GM19468 (cell line): ENCODE results near the gene PXDC1.
"Not testable (repeated sequence)": the region's sequence is repeated elsewhere in the genome, so short reads cannot be mapped to it uniquely, and the experiment has no call there.

Experiments
- ATAC-seq: cut with Tn5 transposase; IDR thresholded peaks from one replicate; pipeline ENCODE4 v1.9.1; 2021; ENCODE audit warnings: mild to moderate bottlenecking, moderate library complexity, moderate number of reproducible peaks; ENCODE audit not compliant: unreplicated experiment; ENCODE audit errors: extremely low read depth

PXDC1 gene

DNA sequence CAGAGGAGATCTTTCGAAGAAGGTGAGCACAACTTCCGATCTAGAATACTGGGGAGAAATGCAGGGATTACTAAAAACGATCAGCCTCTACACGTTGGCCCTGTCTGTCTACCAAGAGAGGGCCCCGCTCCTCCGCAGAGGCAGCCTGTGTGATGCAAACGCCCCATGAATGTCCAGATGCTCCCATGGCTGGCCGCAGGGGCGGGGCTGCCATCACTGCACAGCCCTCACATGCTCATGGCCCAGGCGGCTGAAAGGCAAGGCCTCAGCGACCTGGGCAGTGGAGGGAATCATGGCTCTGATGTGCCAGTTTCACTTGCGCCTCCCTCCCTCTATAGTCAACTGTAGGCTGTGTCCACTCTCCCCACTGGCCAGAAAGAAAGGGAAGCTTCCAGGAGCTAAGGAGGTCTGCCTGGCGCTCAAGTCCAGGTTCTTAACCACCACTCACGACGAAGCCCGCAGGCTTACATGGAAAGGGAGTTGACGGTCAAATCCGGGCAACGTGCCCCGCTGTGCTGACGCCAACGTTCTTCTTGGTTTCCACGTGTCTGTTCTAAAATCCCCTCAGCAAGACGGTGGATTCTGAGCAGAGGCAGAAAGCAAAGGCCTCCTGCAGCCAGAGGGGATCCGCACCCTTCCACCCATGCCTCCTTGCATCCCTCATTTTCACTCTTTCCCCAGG is 14.2 kb downstream of the PXDC1 start:
- no peak for ATAC-seq

DNA sequence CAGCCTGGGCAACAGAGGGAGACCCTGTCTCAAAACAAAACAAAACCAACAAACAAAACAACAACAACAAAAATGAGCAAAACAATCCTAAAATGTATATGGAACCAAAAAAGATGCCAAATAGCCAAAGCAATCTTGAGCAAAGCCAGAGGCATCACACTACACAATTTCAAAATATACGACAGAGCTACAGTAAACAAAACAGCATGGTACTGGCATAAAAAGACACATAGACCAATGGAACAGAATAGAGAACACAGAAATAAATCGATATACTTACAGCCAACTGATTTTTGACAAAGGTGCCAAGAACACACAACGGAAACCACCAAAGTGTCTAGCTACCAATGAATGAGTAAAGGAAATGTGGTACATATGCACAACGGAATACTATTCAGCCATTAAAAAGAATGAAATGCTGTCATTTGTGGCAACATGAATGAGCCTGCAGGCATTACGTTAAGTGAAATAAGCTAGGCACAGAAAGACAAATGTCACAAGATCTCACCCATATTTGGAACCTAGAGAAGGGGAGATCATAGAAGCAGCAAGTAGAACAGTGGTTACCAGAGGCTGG is 16.4 kb downstream of the PXDC1 start:
- ATAC-seq, result no peak

DNA sequence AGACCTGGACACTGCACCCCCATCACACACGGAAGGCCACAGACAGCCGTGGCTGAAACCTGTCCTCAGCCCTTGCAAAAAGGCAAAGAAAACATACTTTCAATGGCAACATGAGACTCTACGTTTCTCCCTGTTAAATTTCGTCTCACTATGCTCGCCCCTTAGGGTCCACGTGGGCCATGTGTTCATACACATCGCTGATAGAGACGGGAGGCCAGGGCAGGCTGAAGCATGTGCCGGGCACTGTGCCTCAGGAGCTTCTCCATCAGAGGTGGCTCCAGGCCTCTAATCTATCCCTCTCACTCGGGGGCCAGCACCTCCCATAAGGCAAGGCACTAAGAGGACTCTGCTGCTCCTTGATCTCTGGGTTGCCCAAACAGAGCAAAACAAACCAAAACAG is 17.5 kb downstream of the PXDC1 start:
- ATAC-seq, result no peak

DNA sequence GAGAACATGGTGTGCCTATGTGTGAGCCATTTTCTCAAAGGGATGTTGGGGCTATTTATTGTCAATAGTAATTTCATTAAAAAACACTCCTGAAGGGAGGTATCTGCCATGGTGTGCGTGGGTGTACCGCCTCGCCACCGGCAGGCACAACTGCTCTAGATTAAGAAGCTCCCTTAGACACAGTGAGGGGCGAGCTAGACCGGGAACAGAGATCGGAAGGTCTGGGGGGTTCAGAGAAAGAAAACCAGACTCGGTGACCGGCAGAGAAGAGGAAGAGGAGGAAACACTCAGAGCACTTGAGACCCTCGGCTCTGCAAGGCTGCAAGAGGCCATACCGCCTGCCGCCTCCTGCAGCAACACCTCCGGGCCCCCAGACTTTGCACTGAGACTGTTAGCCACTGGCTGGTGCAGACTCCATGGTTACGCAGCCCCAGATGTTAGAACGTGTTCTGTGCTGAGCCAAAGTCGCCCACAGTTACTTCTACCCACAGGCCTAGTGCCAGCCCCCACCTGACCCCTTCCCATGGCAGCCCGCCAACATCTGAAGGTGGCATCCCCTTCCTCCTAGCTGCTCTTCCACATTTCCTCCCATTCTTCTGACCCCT is 18.1 kb downstream of the PXDC1 start:
- no peak for ATAC-seq

DNA sequence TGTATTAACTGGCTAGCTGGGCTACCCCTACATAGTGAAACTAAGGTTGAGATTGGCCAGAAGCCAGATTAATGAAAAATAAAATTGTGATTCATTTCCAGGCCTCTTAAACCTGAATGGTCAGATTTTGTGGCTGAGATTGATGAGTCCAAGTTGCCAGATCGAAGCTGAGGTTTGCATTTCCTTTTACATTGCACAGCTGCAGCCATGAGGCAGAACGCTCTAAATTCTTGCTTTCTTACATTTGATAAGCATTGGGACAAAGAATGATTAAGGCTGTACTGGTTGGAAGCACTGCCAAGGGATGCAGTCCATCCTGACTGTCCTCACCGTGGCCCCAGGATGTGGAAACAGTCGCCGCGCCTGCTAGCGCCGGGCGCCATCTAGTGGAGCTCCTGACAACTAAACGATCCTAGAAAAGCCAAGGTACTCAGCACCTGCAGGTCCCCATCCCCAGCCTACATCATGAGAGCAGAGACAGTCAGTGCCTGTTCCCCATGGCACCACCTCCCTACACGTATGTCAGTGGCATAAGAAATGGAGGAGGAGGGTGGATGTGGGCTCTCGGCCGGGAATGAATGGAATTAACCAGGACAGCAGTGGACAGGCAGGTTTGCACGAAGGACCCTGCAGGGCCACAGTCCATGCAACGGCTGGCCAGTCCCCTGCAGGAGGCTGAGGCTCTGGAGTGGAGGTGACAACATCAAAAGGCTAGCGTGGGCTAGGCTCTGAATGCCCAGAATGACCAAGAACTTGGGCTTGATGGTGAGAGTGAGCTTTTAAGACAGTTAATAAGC is 19.0 kb downstream of the PXDC1 start:
- ATAC-seq, result no peak

DNA sequence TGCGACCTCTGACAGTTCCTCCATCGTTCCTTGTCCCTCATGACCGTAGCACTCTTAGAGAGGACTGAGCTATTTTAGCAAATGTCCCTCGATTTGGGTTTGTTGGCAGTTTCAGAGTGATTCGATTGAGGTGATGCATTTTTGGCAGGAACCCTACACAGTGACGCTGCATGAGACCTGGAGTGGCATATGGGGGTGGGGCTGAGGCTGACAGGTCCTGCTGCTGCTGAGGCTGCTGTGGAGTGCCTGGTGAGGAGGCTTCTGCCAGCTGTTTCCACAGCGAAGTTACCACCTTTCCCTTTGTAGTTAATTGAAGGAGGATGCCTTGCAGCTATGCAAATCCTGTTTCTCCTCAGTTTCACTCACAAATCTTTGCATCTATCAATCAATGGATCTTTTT is 19.8 kb downstream of the PXDC1 start:
- ATAC-seq, result no peak

- ATAC-seq, result no peak
Measured at GRCh38 chr6:3729603-3730344, 21.7 kb downstream of the PXDC1 start.

GRCh38 chr6:3727593-3728108 is 23.9 kb downstream of the PXDC1 start:
- ATAC-seq, result no peak

GRCh38 chr6:3727036-3727435 is 24.5 kb downstream of the PXDC1 start:
- ATAC-seq, result no peak

GRCh38 chr6:3726421-3726820 is 25.1 kb downstream of the PXDC1 start:
- no peak for ATAC-seq

DNA sequence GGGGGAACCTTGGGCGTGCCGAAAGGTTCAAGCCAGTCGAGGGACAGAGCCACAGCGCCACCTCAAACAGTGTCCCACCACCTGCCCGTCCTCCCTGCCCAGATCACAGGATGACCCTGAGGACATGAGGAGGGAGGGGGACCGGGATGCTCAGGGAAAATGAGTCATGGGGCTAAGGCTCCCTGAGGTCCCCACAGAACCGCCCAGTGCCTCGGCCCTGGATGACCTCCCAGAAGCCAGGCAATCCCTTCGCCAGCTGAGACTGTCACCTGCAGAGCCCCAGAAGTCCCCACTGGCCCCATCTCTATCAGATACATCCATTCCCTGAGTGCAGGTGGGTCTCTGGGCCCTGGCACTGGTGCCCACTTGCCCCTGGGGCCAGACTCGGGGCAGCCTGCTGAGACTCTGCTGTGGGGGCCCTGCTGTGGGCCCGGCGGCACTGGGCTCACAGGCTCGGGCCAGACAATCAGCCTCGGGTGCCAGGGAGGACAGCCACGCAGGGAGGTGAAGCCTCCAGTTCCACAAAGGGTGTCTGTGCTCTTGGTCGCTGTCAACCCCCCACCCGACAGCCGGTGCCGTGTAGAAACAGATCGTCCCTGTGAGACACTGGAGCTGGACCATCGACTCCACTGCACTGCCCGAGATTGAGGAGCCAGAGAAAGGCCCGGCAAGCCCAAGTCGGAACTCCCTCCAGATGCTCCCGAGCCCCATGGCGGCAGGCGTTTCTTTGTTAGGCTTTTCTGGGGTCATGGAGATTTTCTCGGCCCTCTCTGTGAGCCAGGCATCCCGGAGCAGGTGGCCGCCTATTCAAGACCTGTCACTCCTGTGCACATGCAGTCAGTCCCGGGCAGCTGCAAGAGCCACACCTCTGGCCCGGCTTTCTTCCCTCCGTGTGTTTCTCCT is 26.1 kb downstream of the PXDC1 start:
- ATAC-seq, result no peak

GRCh38 chr6:3724451-3725144 is 26.9 kb downstream of the PXDC1 start:
- ATAC-seq, result no peak

DNA sequence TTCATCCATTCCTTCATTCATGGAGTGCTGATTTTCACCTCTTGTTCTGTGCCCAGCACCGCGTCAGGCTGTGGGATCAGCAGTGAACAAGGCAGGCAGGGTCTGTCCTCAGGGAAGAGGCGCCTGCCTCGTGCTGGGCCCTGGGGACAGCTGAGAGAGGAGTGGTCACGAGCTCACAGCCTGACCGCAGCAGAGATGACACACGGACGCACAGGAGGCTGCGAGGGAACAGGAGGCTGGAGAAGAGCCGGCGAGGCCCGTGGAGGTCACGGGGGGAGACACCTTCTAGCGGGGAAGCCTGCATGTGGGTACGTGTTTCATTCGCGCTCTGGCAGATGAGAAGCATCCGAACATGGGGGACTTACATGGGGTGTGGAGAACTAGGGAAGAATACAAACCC is 27.5 kb downstream of the PXDC1 start:
- ATAC-seq, result no peak

- ATAC-seq, result no peak
Measured at GRCh38 chr6:3723251-3723650, 28.3 kb downstream of the PXDC1 start.

- no peak for ATAC-seq
Measured at GRCh38 chr6:3722785-3723184, 28.7 kb downstream of the PXDC1 start.

DNA sequence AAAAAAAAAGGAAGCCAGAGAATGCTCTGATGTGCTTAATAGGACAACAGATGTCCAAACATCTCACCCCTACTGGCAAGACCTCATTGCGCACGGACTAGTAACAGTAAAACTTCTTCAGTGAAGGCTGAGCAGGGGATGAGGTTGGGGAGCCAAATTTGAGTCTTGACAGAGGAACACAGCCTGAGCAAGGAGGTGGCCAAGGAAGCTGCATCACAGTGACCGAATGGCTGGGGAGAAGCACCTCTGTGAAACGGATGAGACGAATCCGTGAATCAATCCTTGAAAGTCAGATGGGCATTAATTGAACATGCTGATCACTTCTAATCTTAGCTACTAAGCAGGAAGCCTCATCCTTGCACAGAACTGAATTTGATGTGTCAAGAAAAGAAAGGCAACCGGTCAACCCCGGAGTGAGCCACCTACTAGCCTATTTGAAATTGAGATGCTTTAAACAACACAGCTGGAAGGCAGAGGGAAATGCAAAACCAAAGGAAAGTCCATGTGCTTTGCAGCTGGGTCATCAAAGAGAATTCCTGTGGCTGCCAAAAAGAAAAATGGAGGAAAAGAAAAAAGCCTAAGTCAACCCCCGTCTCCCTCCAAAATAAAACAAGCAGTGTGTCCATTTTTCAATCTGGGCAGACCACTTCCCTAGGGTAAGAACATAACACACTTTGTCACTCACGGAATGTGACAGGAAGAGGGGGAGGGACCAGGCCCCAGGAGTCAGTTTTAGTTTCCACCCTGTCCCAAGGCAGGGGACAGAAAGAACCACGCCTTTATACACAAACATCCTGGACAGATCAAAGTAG is 29.5 kb downstream of the PXDC1 start:
- ATAC-seq, result no peak

DNA sequence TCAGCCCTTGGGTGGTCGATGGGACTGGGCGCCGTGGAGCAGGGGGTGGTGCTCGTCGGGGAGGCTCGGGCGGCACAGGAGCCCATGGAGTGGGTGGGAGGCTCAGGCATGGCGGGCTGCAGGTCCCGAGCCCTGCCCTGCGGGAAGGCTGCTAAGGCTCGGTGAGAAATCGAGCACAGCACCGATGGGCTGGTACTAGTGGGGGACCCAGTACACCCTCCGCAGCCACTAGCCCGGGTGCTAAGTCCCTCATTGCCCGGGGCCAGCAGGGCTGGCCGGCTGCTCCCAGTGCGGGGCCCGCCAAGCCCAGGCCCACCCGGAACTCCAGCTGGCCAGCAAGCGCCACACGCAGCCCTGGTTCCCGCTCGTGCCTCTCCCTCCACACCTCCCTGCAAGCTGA is 30.7 kb downstream of the PXDC1 start:
- not testable (repeated sequence) for ATAC-seq
